ENCODE results near the gene LRRK2. TPM values are rescaled to one million over a fixed set of nuclear protein-coding genes. Genes with fewer than 3 reads are reported as not detected.

Gene LRRK2
- total and polyA plus RNA-seq, 2 of the 8 experiments (the other 6 are each of a cell fraction or from before 2014, with no cell fraction given), result 0.06 to 0.13 TPM

GRCh38 chr12:40253936-40254335, 29.1 kb downstream of the LRRK2 start:
- H3K4me3 ChIP-seq (ENCODE audit: extremely low read depth in 1 of 4, insufficient read depth in 2 of 4, low read depth in 3 of 4, low read length in 4 of 4), result no peak overlapping the region
- DNase-seq (ENCODE audit: low read depth in 1 of 2, low spot score in 2 of 2) (no peak), FAIRE-seq (no peak)
- H2BK20ac ChIP-seq (ENCODE audit: low read length), result no peak overlapping the region
- H2BK12ac ChIP-seq (ENCODE audit: low read depth, low read length), result no peak overlapping the region
- no peak overlapping the region for H3K4ac ChIP-seq (replicated peaks; ENCODE audit: insufficient read length, low read depth, low read length)
- no peak overlapping the region for H2BK5ac ChIP-seq (ENCODE audit: low read depth, low read length)
- no peaks in the 10 kb centered on the region for H4K20me1 ChIP-seq (replicated peaks in 1 of 2; ENCODE audit: control insufficient read depth in 1 of 2, insufficient read depth in 2 of 2, low read length in 2 of 2)
- H3K56ac ChIP-seq (replicated peaks; ENCODE audit: insufficient read length, low read depth, low read length), result no peak overlapping the region
- H3K27me3 ChIP-seq (replicated peaks in 1 of 4; ENCODE audit: control insufficient read depth in 3 of 4, extremely low read depth in 1 of 4, insufficient read depth in 3 of 4, low read length in 3 of 4), result no peaks in the 10 kb centered on the region
- no peak overlapping the region for H3K18ac ChIP-seq (ENCODE audit: extremely low read depth, low read length)
- H2BK120ac ChIP-seq (replicated peaks; ENCODE audit: low read depth, low read length), result no peak overlapping the region
- H3K4me2 ChIP-seq (ENCODE audit: insufficient read depth in 1 of 2, low read depth in 2 of 2, low read length in 2 of 2), result no peak overlapping the region
- no peak overlapping the region for H3K27ac ChIP-seq (ENCODE audit: low read depth, low read length)
- no peaks in the 10 kb centered on the region for H3K36me3 ChIP-seq (ENCODE audit: control insufficient read depth in 2 of 4, insufficient read depth in 4 of 4, low read length in 3 of 4)
- no peak overlapping the region for H3K9ac ChIP-seq (replicated peaks in 1 of 4; ENCODE audit: extremely low read depth in 1 of 4, low read depth in 3 of 4, low read length in 3 of 4)
- H3K23me2 ChIP-seq (ENCODE audit: low read depth, low read length), result no peaks in the 10 kb centered on the region
- no peak overlapping the region for H2AK5ac ChIP-seq (ENCODE audit: low read depth, low read length)
- H2AFZ ChIP-seq (ENCODE audit: low read length), result no peak overlapping the region
- no peaks in the 10 kb centered on the region for H3K9me3 ChIP-seq (ENCODE audit: insufficient read depth in 2 of 2, low read depth in 1 of 2, low read length in 1 of 2)
- no peak overlapping the region for H4K5ac ChIP-seq (ENCODE audit: insufficient read length, low read depth, low read length)
- no peaks in the 10 kb centered on the region for H3K4me1 ChIP-seq (replicated peaks in 1 of 4; ENCODE audit: control insufficient read depth in 3 of 4, insufficient read depth in 4 of 4, low read length in 3 of 4)
- CTCF ChIA-PET (ENCODE audit: partially characterized antibody), result interaction anchor here (1.0 kb wide), 1 partner anchor 23 kb away, joined by 3 read pairs; no protein-coding TSS in a partner anchor
- H4K8ac ChIP-seq (ENCODE audit: extremely low read depth, insufficient read depth, low read length), result no peak overlapping the region
- H3K14ac ChIP-seq (ENCODE audit: insufficient read length), result no peak overlapping the region
- H3K79me1 ChIP-seq (ENCODE audit: low read depth, low read length), result no peaks in the 10 kb centered on the region
- POLR2A ChIA-PET (ENCODE audit: partially characterized antibody), result no interaction called here
- no peak overlapping the region for H2BK15ac ChIP-seq (ENCODE audit: low read length)
- 78% methylated on average over 1 of the region's 1 CpG; no CpG with 5 or more reads in 1 of the 2 experiments for WGBS, 2 experiments (ENCODE audit: extremely low coverage in 1 of 2, insufficient coverage in 1 of 2, insufficient read length in 1 of 2, insufficient replicate concordance in 2 of 2, low coverage in 1 of 2, low lambda C conversion rate in 2 of 2, missing lambda C conversion rate in 1 of 2)
- no peaks in the 10 kb centered on the region for H3K79me2 ChIP-seq (ENCODE audit: control insufficient read depth in 1 of 2, insufficient read depth in 2 of 2, low read length in 2 of 2)
- H4K91ac ChIP-seq (replicated peaks; ENCODE audit: insufficient read length, low read length), result no peak overlapping the region
- H3K23ac ChIP-seq (ENCODE audit: insufficient read length), result no peak overlapping the region
- TF ChIP-seq BCL11A (IDR thresholded peaks at IDR 0.05; ENCODE audit: low read depth in 2 of 2, low read length in 2 of 2) (no peak), EZH2 (IDR thresholded peaks at IDR 0.05; ENCODE audit: low read depth, low read length, severe bottlenecking) (no peak), SIN3A (conservative IDR thresholded peaks at IDR 0.05 in 1 of 2, IDR thresholded peaks at IDR 0.05 in 1 of 2; ENCODE audit: low read depth in 1 of 2, low read length in 2 of 2) (no peak), E2F6 (IDR thresholded peaks at IDR 0.05) (no peak), JUN (IDR thresholded peaks at IDR 0.05; ENCODE audit: low read depth, low read length) (no peak), PHF8 (conservative IDR thresholded peaks at IDR 0.05; ENCODE audit: low read depth, low read length) (no peak), CEBPB (IDR thresholded peaks at IDR 0.05; ENCODE audit: low read depth, low read length) (no peak), SIRT6 (IDR thresholded peaks at IDR 0.05; ENCODE audit: low read length) (no peak), TAF7 (optimal IDR thresholded peaks at IDR 0.05; ENCODE audit: borderline replicate concordance, low read depth, low read length) (no peak), RFX5 (IDR thresholded peaks at IDR 0.05; ENCODE audit: borderline replicate concordance, low read depth, low read length) (no peak), FOSL1 (IDR thresholded peaks at IDR 0.05; ENCODE audit: insufficient read depth, low read depth, low read length) (no peak)
